ENCODE results near the gene PIK3AP1.
"Not testable (repeated sequence)": the region's sequence is repeated elsewhere in the genome, so short reads cannot be mapped to it uniquely, and the experiment has no call there.

The PIK3AP1 gene

GRCh38 chr10:96747734-96748550 is 27.6 kb upstream of the PIK3AP1 start:
- Histone ChIP-seq H3K4me1 (ENCODE audit: insufficient read depth, low read length) (0 out of 2 replicates have a peak, but pooled peaks cover 5% of the 10 kb centered on the region), H3K4me3 (ENCODE audit: low read length) (no peak overlapping the region), H3K9ac (ENCODE audit: low read depth, low read length) (no peak overlapping the region), H3K36me3 (ENCODE audit: insufficient read depth, low read length) (no peaks in the 10 kb centered on the region), H3K9me3 (ENCODE audit: insufficient read depth, low read depth, low read length) (no peaks in the 10 kb centered on the region), H3K27ac (ENCODE audit: low read depth, low read length) (no peak overlapping the region), H3K27me3 (ENCODE audit: insufficient read depth, low read length) (no peaks in the 10 kb centered on the region)
- 85% methylated on average over 7 of the region's 7 CpGs for WGBS

- Histone ChIP-seq H3K9ac (ENCODE audit: low read depth, low read length) (no peak overlapping the region), H3K4me1 (ENCODE audit: insufficient read depth, low read length) (0 out of 2 replicates have a peak, but pooled peaks cover 5% of the 10 kb centered on the region), H3K27ac (ENCODE audit: low read depth, low read length) (no peak overlapping the region), H3K36me3 (ENCODE audit: insufficient read depth, low read length) (no peaks in the 10 kb centered on the region), H3K27me3 (ENCODE audit: insufficient read depth, low read length) (no peaks in the 10 kb centered on the region), H3K4me3 (ENCODE audit: low read length) (no peak overlapping the region), H3K9me3 (ENCODE audit: insufficient read depth, low read depth, low read length) (no peaks in the 10 kb centered on the region)
- 88% methylated on average over 2 of the region's 3 CpGs for WGBS
Measured at GRCh38 chr10:96746503-96746902, 26.2 kb upstream of the PIK3AP1 start.

- H3K4me1 ChIP-seq (ENCODE audit: insufficient read depth, low read length): 0 out of 2 replicates have a peak, but pooled peaks cover 5% of the 10 kb centered on the region
- H3K27me3 ChIP-seq (ENCODE audit: insufficient read depth, low read length): no peaks in the 10 kb centered on the region
- no peak overlapping the region for H3K9ac ChIP-seq (ENCODE audit: low read depth, low read length)
- H3K36me3 ChIP-seq (ENCODE audit: insufficient read depth, low read length): no peaks in the 10 kb centered on the region
- no peak overlapping the region for H3K27ac ChIP-seq (ENCODE audit: low read depth, low read length)
- no peaks in the 10 kb centered on the region for H3K9me3 ChIP-seq (ENCODE audit: insufficient read depth, low read depth, low read length)
- H3K4me3 ChIP-seq (ENCODE audit: low read length): no peak overlapping the region
Measured at GRCh38 chr10:96745950-96746349, 25.6 kb upstream of the PIK3AP1 start.

GRCh38 chr10:96743988-96744585 is 23.8 kb upstream of the PIK3AP1 start:
- no peaks in the 10 kb centered on the region for H3K27me3 ChIP-seq (ENCODE audit: insufficient read depth, low read length)
- H3K27ac ChIP-seq (ENCODE audit: low read depth, low read length): no peak overlapping the region
- H3K4me1 ChIP-seq (ENCODE audit: insufficient read depth, low read length): 0 out of 2 replicates have a peak, but pooled peaks cover 5% of the 10 kb centered on the region
- WGBS: 75% methylated on average over 7 of the region's 7 CpGs
- no peak overlapping the region for H3K4me3 ChIP-seq (ENCODE audit: low read length)
- H3K36me3 ChIP-seq (ENCODE audit: insufficient read depth, low read length): no peaks in the 10 kb centered on the region
- no peaks in the 10 kb centered on the region for H3K9me3 ChIP-seq (ENCODE audit: insufficient read depth, low read depth, low read length)
- no peak overlapping the region for H3K9ac ChIP-seq (ENCODE audit: low read depth, low read length)

GRCh38 chr10:96741557-96741956 is 21.2 kb upstream of the PIK3AP1 start:
- H3K9ac ChIP-seq (ENCODE audit: low read depth, low read length); H3K27me3 ChIP-seq (ENCODE audit: insufficient read depth, low read length); H3K9me3 ChIP-seq (ENCODE audit: insufficient read depth, low read depth, low read length); H3K36me3 ChIP-seq (ENCODE audit: insufficient read depth, low read length); H3K4me3 ChIP-seq (ENCODE audit: low read length); H3K27ac ChIP-seq (ENCODE audit: low read depth, low read length): not testable (repeated sequence)
- 91% methylated on average over 6 of the region's 6 CpGs for WGBS
- H3K4me1 ChIP-seq (ENCODE audit: insufficient read depth, low read length): 0 out of 2 replicates have a peak, but pooled peaks cover 12% of the 10 kb centered on the region

- WGBS: 88% methylated on average over 8 of the region's 9 CpGs
- 0 out of 2 replicates have a peak, but pooled peaks cover 12% of the 10 kb centered on the region for H3K4me1 ChIP-seq (ENCODE audit: insufficient read depth, low read length)
- H3K36me3 ChIP-seq (ENCODE audit: insufficient read depth, low read length): no peaks in the 10 kb centered on the region
- no peaks in the 10 kb centered on the region for H3K27me3 ChIP-seq (ENCODE audit: insufficient read depth, low read length)
- H3K9ac ChIP-seq (ENCODE audit: low read depth, low read length): no peak overlapping the region
- no peak overlapping the region for H3K4me3 ChIP-seq (ENCODE audit: low read length)
- H3K9me3 ChIP-seq (ENCODE audit: insufficient read depth, low read depth, low read length): no peaks in the 10 kb centered on the region
- H3K27ac ChIP-seq (ENCODE audit: low read depth, low read length): no peak overlapping the region
Measured at GRCh38 chr10:96740579-96741281, 20.4 kb upstream of the PIK3AP1 start.

- Histone ChIP-seq H3K27ac (ENCODE audit: low read depth, low read length) (no peak overlapping the region), H3K27me3 (ENCODE audit: insufficient read depth, low read length) (no peaks in the 10 kb centered on the region), H3K4me3 (ENCODE audit: low read length) (no peak overlapping the region), H3K36me3 (ENCODE audit: insufficient read depth, low read length) (no peaks in the 10 kb centered on the region), H3K4me1 (ENCODE audit: insufficient read depth, low read length) (0 out of 2 replicates have a peak, but pooled peaks cover 12% of the 10 kb centered on the region), H3K9me3 (ENCODE audit: insufficient read depth, low read depth, low read length) (no peaks in the 10 kb centered on the region), H3K9ac (ENCODE audit: low read depth, low read length) (no peak overlapping the region)
- WGBS: 89% methylated on average over 7 of the region's 7 CpGs
Measured at GRCh38 chr10:96740141-96740540, 19.8 kb upstream of the PIK3AP1 start.

- not testable (repeated sequence) for H3K27ac ChIP-seq (ENCODE audit: low read depth, low read length); H3K4me3 ChIP-seq (ENCODE audit: low read length); H3K36me3 ChIP-seq (ENCODE audit: insufficient read depth, low read length); H3K9ac ChIP-seq (ENCODE audit: low read depth, low read length); H3K27me3 ChIP-seq (ENCODE audit: insufficient read depth, low read length); H3K9me3 ChIP-seq (ENCODE audit: insufficient read depth, low read depth, low read length)
- 75% methylated on average over 1 of the region's 1 CpG for WGBS
- H3K4me1 ChIP-seq (ENCODE audit: insufficient read depth, low read length): 0 out of 2 replicates have a peak, but pooled peaks cover 12% of the 10 kb centered on the region
Measured at GRCh38 chr10:96737307-96737902, 17.1 kb upstream of the PIK3AP1 start.

GRCh38 chr10:96724621-96725020 is 4.3 kb upstream of the PIK3AP1 start:
- Histone ChIP-seq H3K36me3 (ENCODE audit: insufficient read depth, low read length) (no peaks in the 10 kb centered on the region), H3K27me3 (ENCODE audit: insufficient read depth, low read length) (peaks cover 10% of the 10 kb centered on the region), H3K4me1 (ENCODE audit: insufficient read depth, low read length) (peaks cover 4% of the 10 kb centered on the region; the same call in 1 of the 2 replicates), H3K27ac (ENCODE audit: low read depth, low read length) (no peak overlapping the region), H3K4me3 (ENCODE audit: low read length) (no peak overlapping the region), H3K9ac (ENCODE audit: low read depth, low read length) (no peak overlapping the region), H3K9me3 (ENCODE audit: insufficient read depth, low read depth, low read length) (no peaks in the 10 kb centered on the region)
- WGBS: 91% methylated on average over 6 of the region's 6 CpGs

GRCh38 chr10:96721207-96721572 is 876 bp upstream of the PIK3AP1 start:
- H3K27ac ChIP-seq (ENCODE audit: low read depth, low read length): no peak overlapping the region
- H3K9me3 ChIP-seq (ENCODE audit: insufficient read depth, low read depth, low read length): no peaks in the 10 kb centered on the region
- H3K36me3 ChIP-seq (ENCODE audit: insufficient read depth, low read length): no peaks in the 10 kb centered on the region
- 49% methylated on average over 4 of the region's 4 CpGs for WGBS
- no peak overlapping the region for H3K9ac ChIP-seq (ENCODE audit: low read depth, low read length)
- peak overlapping the region; percentile 65 for H3K4me3 ChIP-seq (ENCODE audit: low read length)
- peaks cover 20% of the 10 kb centered on the region for H3K27me3 ChIP-seq (ENCODE audit: insufficient read depth, low read length)
- H3K4me1 ChIP-seq (ENCODE audit: insufficient read depth, low read length): peaks cover 7% of the 10 kb centered on the region
